Glutamatergic neuron (in vitro differentiated cells): ENCODE data around the gene SLC46A3. TPM values are rescaled to one million over a fixed set of nuclear protein-coding genes. Genes with fewer than 3 reads are reported as not detected.

Experiments used
- DNase-seq: peaks from one replicate; pipeline ENCODE4 v3.0.0; 2022
- H3K27ac Mint-ChIP-seq: one replicate; pipeline ENCODE4 v1.8.0; 2020; ENCODE audit warnings: mild to moderate bottlenecking, mixed read lengths, inconsistent platforms; ENCODE audit not compliant: unreplicated experiment
- H3K27me3 Mint-ChIP-seq: one replicate; pipeline ENCODE4 v1.8.0; 2020; ENCODE audit warnings: mild to moderate bottlenecking, moderate library complexity, mixed read lengths, inconsistent platforms; ENCODE audit not compliant: unreplicated experiment
- H3K36me3 Mint-ChIP-seq: one replicate; pipeline ENCODE4 v1.8.0; 2020; ENCODE audit warnings: mild to moderate bottlenecking, mixed read lengths, inconsistent platforms; ENCODE audit not compliant: unreplicated experiment
- H3K4me1 Mint-ChIP-seq: one replicate; pipeline ENCODE4 v1.8.0; 2020; ENCODE audit warnings: mild to moderate bottlenecking, low read depth, mixed read lengths, inconsistent platforms; ENCODE audit not compliant: unreplicated experiment
- H3K4me3 Mint-ChIP-seq: one replicate; pipeline ENCODE4 v1.8.0; 2020; ENCODE audit warnings: mild to moderate bottlenecking, mixed read lengths, inconsistent platforms; ENCODE audit not compliant: unreplicated experiment
- H3K9me3 Mint-ChIP-seq: one replicate; pipeline ENCODE4 v1.8.0; 2020; ENCODE audit warnings: mild to moderate bottlenecking, moderate library complexity, mixed read lengths, inconsistent platforms; ENCODE audit not compliant: unreplicated experiment
- CTCF ChIP-seq: fragments of 200-600 bp; sonication (generic); IDR thresholded peaks from one replicate; pipeline ENCODE4 v1.5.0; 2021; ENCODE audit not compliant: partially characterized antibody, unreplicated experiment
- total RNA-seq: library from RNA; stranded (reverse); fragmentation: NEBNext Ultra II Directional; extraction: Animal tissue kit (Norgen Biotek cat#: 25700); gene quantifications from one replicate; pipeline ENCODE4 v1.2.1, GENCODE V29; 2021; ENCODE audit not compliant: unreplicated experiment

Gene SLC46A3
- total RNA-seq, 1 donor from 2014 or later = 2.3 TPM

GRCh38 chr13:28716511-28716910, 2.3 kb downstream of the SLC46A3 start:
- no peak overlapping the region for H3K27ac Mint-ChIP-seq

GRCh38 chr13:28714651-28715050, 4.1 kb downstream of the SLC46A3 start:
- H3K4me3 Mint-ChIP-seq = no peak overlapping the region
- no peak overlapping the region for H3K27ac Mint-ChIP-seq
- no peaks in the 10 kb centered on the region for H3K36me3 Mint-ChIP-seq
- H3K4me1 Mint-ChIP-seq = no peaks in the 10 kb centered on the region
- no peak for TF ChIP-seq CTCF
- DNase-seq = no peak
- H3K9me3 Mint-ChIP-seq = no peaks in the 10 kb centered on the region
- peaks cover under 1% of the 10 kb centered on the region for H3K27me3 Mint-ChIP-seq

More at GRCh38 chr13:28716511-28716910, 2.3 kb downstream of the SLC46A3 start:
- H3K36me3 Mint-ChIP-seq = no peaks in the 10 kb centered on the region
- no peak for DNase-seq
- no peaks in the 10 kb centered on the region for H3K27me3 Mint-ChIP-seq
- no peak overlapping the region for H3K4me3 Mint-ChIP-seq
- H3K9me3 Mint-ChIP-seq = no peaks in the 10 kb centered on the region
- no peaks in the 10 kb centered on the region for H3K4me1 Mint-ChIP-seq
- TF ChIP-seq CTCF = no peak

- H3K4me3 Mint-ChIP-seq = no peak overlapping the region
- no peak overlapping the region for H3K27ac Mint-ChIP-seq
- no peaks in the 10 kb centered on the region for H3K9me3 Mint-ChIP-seq
- peaks cover 3% of the 10 kb centered on the region for H3K27me3 Mint-ChIP-seq
- no peaks in the 10 kb centered on the region for H3K36me3 Mint-ChIP-seq
- TF ChIP-seq CTCF = no peak
- DNase-seq = no peak
- H3K4me1 Mint-ChIP-seq = no peaks in the 10 kb centered on the region
These were observed 8.6 kb downstream of the SLC46A3 start for GRCh38 chr13:28710161-28710560.

- Mint-ChIP-seq H3K9me3 (no peaks in the 10 kb centered on the region), H3K4me3 (no peak overlapping the region), H3K4me1 (no peaks in the 10 kb centered on the region), H3K27me3 (peaks cover 3% of the 10 kb centered on the region), H3K27ac (no peak overlapping the region), H3K36me3 (no peaks in the 10 kb centered on the region)
- no peak for TF ChIP-seq CTCF
- DNase-seq = no peak
These were observed 10.9 kb downstream of the SLC46A3 start for GRCh38 chr13:28707629-28708427.

- no peaks in the 10 kb centered on the region for H3K4me1 Mint-ChIP-seq
- H3K36me3 Mint-ChIP-seq = no peaks in the 10 kb centered on the region
- no peak overlapping the region for H3K27ac Mint-ChIP-seq
- H3K4me3 Mint-ChIP-seq = no peak overlapping the region
- DNase-seq = no peak
- TF ChIP-seq CTCF = no peak
- peaks cover 3% of the 10 kb centered on the region for H3K27me3 Mint-ChIP-seq
- H3K9me3 Mint-ChIP-seq = no peaks in the 10 kb centered on the region
These were observed 13.2 kb downstream of the SLC46A3 start for GRCh38 chr13:28705461-28706083.
